HEK293T (cell line): ENCODE measurements around the gene SDHAF3.

Experiments
- BHLHE40 ChIP-seq: fragments of 450-650 bp; IDR thresholded peaks from 2 replicates; pipeline ENCODE4 v1.6.1; 2016; ENCODE audit warnings: mild to moderate bottlenecking, moderate library complexity, borderline replicate concordance
- ELF4 ChIP-seq: fragments of 450-650 bp; IDR thresholded peaks from 2 replicates; pipeline ENCODE4 v1.6.1; 2017; ENCODE audit warnings: antibody characterized with exemption
- FOXA1 ChIP-seq: fragments of 450-650 bp; IDR thresholded peaks from 2 replicates; pipeline ENCODE4 v1.6.1; 2016; ENCODE audit warnings: mild to moderate bottlenecking
- FOXK2 ChIP-seq: fragments of 450-650 bp; IDR thresholded peaks from 2 replicates; pipeline ENCODE4 v1.6.1; 2016; ENCODE audit warnings: mild to moderate bottlenecking
- FOXM1 ChIP-seq: fragments of 450-650 bp; IDR thresholded peaks from 2 replicates; pipeline ENCODE4 v1.6.1; 2017; ENCODE audit warnings: mild to moderate bottlenecking, borderline replicate concordance
- LEF1 ChIP-seq: fragments of 450-650 bp; IDR thresholded peaks from 2 replicates; pipeline ENCODE4 v1.6.1; 2017; ENCODE audit warnings: mild to moderate bottlenecking, borderline replicate concordance
- SP1 ChIP-seq: fragments of 450-650 bp; IDR thresholded peaks from 2 replicates; pipeline ENCODE4 v1.6.1; 2017
- SUZ12 ChIP-seq: fragments of 450-650 bp; IDR thresholded peaks from 2 replicates; pipeline ENCODE4 v1.6.1; 2016; ENCODE audit warnings: mild to moderate bottlenecking
- TARDBP ChIP-seq: fragments of 450-650 bp; IDR thresholded peaks from 2 replicates; pipeline ENCODE4 v1.6.1; 2016
- ZNF384 ChIP-seq: fragments of 450-650 bp; IDR thresholded peaks from 2 replicates; pipeline ENCODE4 v1.6.1; 2016

GRCh38 chr7:97203957-97204356 lies 86.5 kb downstream of the SDHAF3 start:
- TF ChIP-seq BHLHE40 (no peak), FOXK2 (no peak), SUZ12 (no peak), FOXM1 (no peak), ELF4 (no peak), LEF1 (no peak), SP1 (no peak), FOXA1 (no peak), ZNF384 (no peak), TARDBP (no peak)
